ENCODE results near the gene SLC6A12. TPM values are rescaled to one million over a fixed set of nuclear protein-coding genes. Genes with fewer than 3 reads are reported as not detected.
"Not testable (repeated sequence)": the region's sequence is repeated elsewhere in the genome, so short reads cannot be mapped to it uniquely, and the experiment has no call there.

The SLC6A12 gene
- total RNA-seq, 1 experiment from 2014 or later, result not detected

- no peak for DNase-seq (ENCODE audit: low read depth)
Measured at GRCh38 chr12:198705-199104, 15.3 kb downstream of the SLC6A12 start.

- no peak for DNase-seq (ENCODE audit: low read depth)
Measured at GRCh38 chr12:197911-198695, 15.9 kb downstream of the SLC6A12 start.

- no peak for DNase-seq (ENCODE audit: low read depth)
Measured at GRCh38 chr12:197347-197746, 16.6 kb downstream of the SLC6A12 start.

GRCh38 chr12:196436-196835 lies 17.5 kb downstream of the SLC6A12 start:
- DNase-seq (ENCODE audit: low read depth), result no peak

GRCh38 chr12:195951-196350 lies 18.0 kb downstream of the SLC6A12 start:
- DNase-seq (ENCODE audit: low read depth), result no peak

- DNase-seq (ENCODE audit: low read depth), result no peak
Measured at GRCh38 chr12:195156-195555, 18.8 kb downstream of the SLC6A12 start.

GRCh38 chr12:194276-194675 lies 19.7 kb downstream of the SLC6A12 start:
- DNase-seq (ENCODE audit: low read depth), result no peak

- no peak for DNase-seq (ENCODE audit: low read depth)
Measured at GRCh38 chr12:193261-193660, 20.7 kb downstream of the SLC6A12 start.

- DNase-seq (ENCODE audit: low read depth), result no peak
Measured at GRCh38 chr12:191541-191940, 22.4 kb downstream of the SLC6A12 start.

- DNase-seq (ENCODE audit: low read depth), result no peak
Measured at GRCh38 chr12:190881-191280, 23.1 kb downstream of the SLC6A12 start.

- no peak for DNase-seq (ENCODE audit: low read depth)
Measured at GRCh38 chr12:189622-189962, 24.4 kb downstream of the SLC6A12 start.

GRCh38 chr12:188910-189621 lies 24.9 kb downstream of the SLC6A12 start:
- DNase-seq (ENCODE audit: low read depth), result no peak

GRCh38 chr12:187986-188909 lies 25.7 kb downstream of the SLC6A12 start:
- not testable (repeated sequence) for DNase-seq (ENCODE audit: low read depth)

- no peak for DNase-seq (ENCODE audit: low read depth)
Measured at GRCh38 chr12:186006-186625, 27.8 kb downstream of the SLC6A12 start.

GRCh38 chr12:185576-185955 lies 28.4 kb downstream of the SLC6A12 start:
- no peak for DNase-seq (ENCODE audit: low read depth)

- DNase-seq (ENCODE audit: low read depth), result no peak
Measured at GRCh38 chr12:184811-185575, 29.0 kb downstream of the SLC6A12 start.

GRCh38 chr12:182381-182892 lies 31.5 kb downstream of the SLC6A12 start:
- peak; percentile 92 for DNase-seq (ENCODE audit: low read depth)

GRCh38 chr12:181921-182320 lies 32.0 kb downstream of the SLC6A12 start:
- DNase-seq (ENCODE audit: low read depth), result no peak

- DNase-seq (ENCODE audit: low read depth), result peak; percentile 32
Measured at GRCh38 chr12:180445-180844, 33.5 kb downstream of the SLC6A12 start.

GRCh38 chr12:179885-180284 lies 34.1 kb downstream of the SLC6A12 start:
- no peak for DNase-seq (ENCODE audit: low read depth)
